Stimulated activated CD8-positive, alpha-beta memory T cell treated with anti-CD3 and anti-CD28 coated beads, Interleukin-4, amount 100 ng/mL, for 4 hours (primary cell): Measurements from ENCODE around the gene OPN4.

ENCODE experiments used
- DNase-seq, 2 donors: peaks; one replicate each; pipeline ENCODE4 v3.0.0-alpha.2; 2020; ENCODE audit warnings: low read depth in 2 of 2, low spot score in 1 of 2

Gene OPN4

DNA sequence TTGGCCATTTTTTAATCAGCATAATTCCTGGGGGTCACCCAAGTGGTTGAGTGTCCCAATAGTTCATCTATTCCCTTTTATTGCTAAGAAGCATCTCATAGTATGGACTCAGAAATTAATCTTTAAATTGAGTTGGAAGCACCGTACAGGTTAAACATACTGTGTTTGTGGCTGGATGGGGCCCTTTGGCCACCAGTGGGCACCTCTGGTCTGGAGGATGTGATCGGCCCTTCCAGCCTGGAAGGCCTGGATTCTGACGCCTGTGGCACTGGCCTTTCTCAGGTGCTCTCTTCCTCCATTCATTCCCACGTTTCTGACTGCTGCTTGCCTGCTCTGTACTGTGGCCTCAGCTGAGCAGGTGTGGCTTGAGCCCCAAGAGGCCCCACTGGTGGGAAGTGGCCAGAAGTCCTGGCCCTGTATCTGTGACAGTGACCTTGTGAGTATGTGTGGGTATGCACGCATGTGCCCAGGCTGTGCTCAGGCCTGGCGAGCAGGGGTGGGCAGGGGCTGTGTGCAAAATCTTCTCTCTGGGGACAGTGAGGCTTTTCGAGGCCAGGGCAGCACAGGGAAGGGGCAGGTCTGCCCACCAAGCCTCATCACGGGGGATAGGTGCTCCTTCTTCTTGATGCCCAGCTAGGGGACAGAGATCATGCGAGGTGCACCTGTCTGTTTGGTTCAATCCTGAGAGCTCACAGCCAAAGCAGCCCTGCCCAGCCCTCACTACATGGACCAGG is 44.0 kb downstream of the OPN4 start:
- DNase-seq: no peak

GRCh38 chr10:86699125-86699524 is 44.8 kb downstream of the OPN4 start:
- no peak for DNase-seq

GRCh38 chr10:86699541-86699940 is 45.2 kb downstream of the OPN4 start:
- no peak for DNase-seq

DNA sequence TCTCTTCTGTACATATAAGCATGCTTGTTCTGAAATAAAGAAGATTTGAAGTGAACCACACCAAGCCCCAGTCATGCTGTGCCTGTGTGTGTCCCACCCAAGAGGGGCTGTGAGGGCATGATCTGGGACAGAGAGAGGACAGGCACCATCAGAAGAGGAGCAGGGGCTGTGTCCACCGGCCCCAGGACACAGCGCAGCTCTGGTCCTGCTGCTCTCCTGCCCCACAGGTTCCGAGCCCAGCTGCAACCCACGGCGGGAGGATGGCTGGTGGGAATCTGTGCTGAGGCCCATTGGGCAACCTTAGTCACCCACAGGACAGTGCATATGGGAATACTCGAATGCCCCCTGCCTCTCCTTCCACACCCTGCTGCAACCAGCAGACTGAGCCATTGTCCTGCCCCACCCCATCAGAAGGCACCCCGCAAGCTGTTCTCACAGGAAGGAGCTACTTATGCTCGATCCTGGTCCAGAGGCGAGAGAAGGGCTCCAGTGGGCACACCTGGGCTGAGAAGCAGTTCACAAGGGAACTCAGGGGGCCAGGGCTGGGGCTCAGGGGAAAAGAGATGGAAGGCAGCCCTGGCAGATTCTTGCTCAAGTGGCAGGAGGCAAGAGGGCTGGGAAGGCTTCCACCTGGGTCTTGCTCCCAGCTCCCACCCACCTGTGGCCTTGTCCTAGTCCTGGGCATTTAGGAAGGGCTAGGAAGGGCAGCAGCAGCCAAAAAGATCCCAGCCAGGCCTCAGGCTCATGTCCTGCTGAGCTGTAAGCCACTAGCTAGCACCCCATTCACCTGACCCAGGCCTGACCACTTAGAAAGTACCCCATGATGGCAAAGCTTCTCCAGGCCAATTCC is 45.9 kb downstream of the OPN4 start:
- no peak for DNase-seq

DNA sequence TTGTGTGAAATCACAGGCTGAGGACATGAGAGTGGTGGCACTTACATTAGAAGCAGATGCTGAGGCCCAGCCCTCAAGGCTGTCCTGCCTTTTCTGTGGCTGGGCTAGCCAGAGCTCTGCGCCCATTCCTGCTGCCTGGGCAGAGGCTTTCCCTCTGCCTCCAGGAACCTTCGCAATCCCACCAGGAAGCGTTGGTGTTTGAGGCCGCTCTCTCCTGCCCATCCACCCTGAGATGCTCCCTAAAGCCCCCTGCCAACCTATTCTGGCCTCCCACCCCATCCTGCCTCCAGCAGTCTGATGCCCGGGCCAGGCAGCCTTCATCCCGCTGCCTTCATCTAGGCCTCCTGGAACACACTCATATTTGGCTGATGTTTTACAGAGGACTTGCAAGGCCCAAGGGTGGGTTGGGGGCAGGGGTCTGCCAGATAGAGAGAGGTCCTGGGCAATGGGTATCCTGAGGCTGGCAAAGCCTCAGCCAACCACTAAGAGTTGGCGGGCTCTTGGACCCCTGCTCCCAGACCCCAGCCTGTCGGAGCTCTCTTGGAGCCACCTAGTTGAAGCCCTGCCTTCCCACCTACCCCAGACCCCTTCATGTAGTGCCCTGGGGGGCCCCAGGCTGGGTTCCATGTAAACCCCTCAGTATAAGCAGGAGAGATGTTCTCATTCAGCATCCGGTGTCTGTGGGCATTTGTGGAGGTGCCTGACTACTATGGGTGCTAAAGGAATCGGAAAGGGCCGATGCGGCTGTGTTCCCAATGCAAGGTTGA is 46.7 kb downstream of the OPN4 start:
- no peak for DNase-seq

GRCh38 chr10:86703176-86703575 is 48.8 kb downstream of the OPN4 start:
- DNase-seq: no peak

DNA sequence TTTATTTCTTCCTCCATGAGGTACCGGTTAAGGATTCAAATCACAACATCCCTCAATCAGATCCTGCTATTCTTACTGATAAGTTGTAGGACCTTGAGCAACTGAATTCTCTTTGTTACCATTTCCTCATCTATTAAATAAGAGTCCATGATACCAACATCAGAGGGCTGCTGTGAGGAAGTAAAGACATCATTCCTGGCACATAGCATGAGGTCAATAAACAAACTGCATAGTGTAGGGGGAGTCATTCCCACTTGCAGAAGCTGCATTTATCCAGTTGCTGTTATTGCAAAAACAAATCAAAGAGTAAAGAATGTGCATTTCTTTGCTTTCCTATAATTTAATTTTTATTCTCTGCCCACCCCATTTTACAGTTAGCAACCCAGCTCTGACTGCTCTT is 50.8 kb downstream of the OPN4 start:
- no peak for DNase-seq

DNA sequence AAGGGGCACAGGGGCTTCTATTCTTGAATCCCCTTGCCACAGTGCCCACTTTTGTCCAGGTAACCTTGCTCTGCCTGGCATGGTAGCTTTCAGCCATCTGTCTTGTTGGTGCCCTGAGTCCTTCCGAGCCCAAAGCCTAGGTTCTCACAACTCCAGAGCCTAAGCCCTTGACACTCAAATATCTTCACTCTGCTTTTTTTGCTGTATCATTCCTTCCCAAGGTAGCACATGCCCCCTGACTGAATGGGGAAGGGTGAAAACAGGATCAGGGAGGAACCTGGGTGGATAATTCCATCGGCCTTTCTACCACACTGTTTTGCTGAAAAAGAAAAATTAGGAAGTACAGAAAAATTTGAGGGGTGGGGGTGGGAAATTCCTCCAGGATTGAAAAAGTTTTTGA is 51.6 kb downstream of the OPN4 start:
- no peak for DNase-seq

GRCh38 chr10:86706401-86706841 is 52.1 kb downstream of the OPN4 start:
- no peak for DNase-seq

DNA sequence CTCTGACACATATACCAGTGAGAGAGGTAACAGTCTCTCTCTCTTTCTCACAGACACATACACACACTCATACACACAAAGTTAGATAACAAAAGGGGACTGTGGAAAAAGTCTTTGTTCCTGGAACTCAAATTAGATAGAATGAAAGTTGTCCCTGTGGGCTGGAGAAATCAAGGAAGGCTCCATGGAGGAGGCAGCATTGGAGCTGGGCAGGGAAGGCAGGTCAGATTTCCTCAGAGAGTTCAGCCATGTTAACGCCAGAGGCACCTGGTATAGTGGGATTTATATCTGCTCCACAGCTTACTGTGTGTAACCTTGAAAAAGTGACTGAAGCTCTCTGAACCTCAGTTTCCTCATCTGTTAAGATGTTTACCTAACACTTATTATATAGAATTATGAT is 52.6 kb downstream of the OPN4 start:
- DNase-seq: no peak

DNA sequence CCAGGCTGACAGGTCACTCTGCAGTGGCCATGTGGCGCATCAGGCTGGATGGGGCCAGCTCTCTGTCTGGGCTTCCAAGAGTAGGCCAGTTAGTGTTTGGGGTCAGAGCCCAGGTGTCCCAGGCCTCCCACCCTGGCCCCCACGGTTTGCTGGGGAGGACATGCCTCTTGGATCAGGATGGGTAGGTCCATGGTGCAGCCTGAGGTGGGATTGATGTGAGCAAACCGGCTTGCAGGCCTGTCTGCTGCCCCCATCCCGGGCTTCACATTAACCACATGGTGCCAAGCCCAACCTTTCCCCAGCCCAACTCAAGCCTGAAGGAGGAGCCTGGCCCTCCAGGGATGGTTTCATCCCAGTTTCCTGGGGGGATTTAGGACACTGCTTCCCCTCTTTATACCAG is 53.2 kb downstream of the OPN4 start:
- DNase-seq: no peak

GRCh38 chr10:86708068-86708782 is 53.9 kb downstream of the OPN4 start:
- DNase-seq: no peak

GRCh38 chr10:86708783-86709380 is 54.5 kb downstream of the OPN4 start:
- no peak for DNase-seq

DNA sequence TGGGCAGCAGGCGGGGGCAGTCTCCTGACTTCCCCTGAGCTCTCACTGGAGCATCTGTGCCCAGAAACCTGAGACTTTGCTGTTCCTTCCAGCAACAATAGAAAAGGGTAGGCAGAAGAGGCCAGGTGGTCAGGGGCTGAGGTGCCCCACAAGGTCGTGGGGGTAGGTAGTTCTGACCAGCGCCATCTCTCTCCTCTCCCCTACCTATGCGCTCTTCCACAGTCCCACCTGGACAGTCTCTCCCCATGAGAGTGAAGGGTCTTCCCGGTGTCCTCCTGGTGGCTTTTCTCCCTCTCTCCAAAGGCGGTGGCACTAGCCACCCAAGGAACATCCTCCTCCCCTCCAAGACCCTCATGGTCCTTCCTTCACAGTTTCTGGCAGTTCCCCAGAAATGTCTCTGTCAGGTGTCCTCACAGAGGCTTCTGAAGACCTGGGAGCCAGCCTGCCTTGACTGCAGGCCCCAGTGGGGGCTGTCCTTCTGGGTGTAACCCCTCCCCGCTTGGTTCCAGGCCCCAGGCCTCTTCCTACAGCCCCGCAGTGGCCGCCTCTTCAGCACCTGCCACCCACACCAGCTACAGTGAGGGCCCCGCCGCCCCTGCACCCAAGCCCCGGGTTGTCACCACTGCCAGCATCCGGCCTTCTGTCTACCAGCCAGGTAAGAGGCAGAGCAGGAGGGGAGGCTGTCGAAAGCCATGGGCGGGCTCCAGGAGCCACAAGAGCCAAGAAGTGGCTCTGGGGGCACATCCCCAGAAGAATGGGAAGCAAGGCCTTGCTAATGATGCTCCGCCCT is 55.2 kb downstream of the OPN4 start:
- DNase-seq: no peak

GRCh38 chr10:86710987-86711512 is 56.7 kb downstream of the OPN4 start:
- DNase-seq: peak; percentile 47 to 66

- DNase-seq: peak in 1 of 2 donors; percentile 12
Measured at GRCh38 chr10:86711513-86712316, 57.4 kb downstream of the OPN4 start.

GRCh38 chr10:86712317-86712707 is 58.0 kb downstream of the OPN4 start:
- DNase-seq: no peak

- DNase-seq: no peak
Measured at GRCh38 chr10:86715156-86715795, 60.9 kb downstream of the OPN4 start.
